ENCODE data around the gene MYH7.
"Not testable (repeated sequence)": the region's sequence is repeated elsewhere in the genome, so short reads cannot be mapped to it uniquely, and the experiment has no call there.

Gene MYH7

GRCh38 chr14:23430016-23430722, 5.3 kb downstream of the MYH7 start:
- no peak for DNase-seq (ENCODE audit: low read depth in 3 of 3)

- DNase-seq (ENCODE audit: low read depth in 3 of 3) = no peak
Measured at GRCh38 chr14:23428686-23429495, 6.6 kb downstream of the MYH7 start.

DNA sequence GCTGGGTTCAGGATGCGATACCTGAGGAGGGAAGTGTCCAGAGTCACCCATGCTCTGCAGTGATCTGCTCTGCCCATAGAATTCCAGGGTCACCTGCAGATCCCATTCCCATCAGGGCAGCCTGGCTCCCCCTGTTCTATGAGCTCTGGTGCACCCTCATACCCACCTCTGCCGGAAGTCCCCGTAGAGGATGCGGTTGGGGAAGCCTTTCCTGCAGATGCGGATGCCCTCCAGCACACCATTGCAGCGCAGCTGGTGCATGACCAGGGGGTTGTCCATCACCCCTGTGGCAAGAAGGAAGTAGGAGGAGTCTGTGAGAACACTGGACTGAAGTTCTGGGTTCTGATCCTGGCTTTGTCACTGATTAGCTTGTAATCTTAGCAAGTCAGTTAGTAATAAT, 9.7 kb downstream of the MYH7 start:
- not testable (repeated sequence) for DNase-seq (ENCODE audit: low read depth in 3 of 3)

DNA sequence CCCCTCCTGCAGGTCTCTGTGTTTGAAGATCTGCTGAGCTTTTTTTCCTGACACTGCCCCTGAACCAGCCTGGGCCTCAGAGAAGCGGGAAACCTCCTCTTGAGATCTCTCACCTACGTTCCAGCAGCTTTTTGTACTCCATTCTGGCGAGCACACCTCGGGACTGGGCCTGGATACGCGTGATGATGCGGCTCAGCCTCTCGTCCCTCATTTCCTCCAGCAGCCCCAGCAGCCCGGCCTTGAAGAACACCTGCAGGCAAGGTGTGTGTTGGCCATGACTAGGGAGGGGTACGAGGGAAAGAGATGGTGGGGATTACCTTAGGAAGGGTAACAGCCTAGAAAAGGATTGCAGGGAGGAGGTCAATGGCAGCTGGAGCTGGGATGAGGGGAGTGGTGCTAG, 10.3 kb downstream of the MYH7 start:
- DNase-seq (ENCODE audit: low read depth in 3 of 3) = no peak

DNA sequence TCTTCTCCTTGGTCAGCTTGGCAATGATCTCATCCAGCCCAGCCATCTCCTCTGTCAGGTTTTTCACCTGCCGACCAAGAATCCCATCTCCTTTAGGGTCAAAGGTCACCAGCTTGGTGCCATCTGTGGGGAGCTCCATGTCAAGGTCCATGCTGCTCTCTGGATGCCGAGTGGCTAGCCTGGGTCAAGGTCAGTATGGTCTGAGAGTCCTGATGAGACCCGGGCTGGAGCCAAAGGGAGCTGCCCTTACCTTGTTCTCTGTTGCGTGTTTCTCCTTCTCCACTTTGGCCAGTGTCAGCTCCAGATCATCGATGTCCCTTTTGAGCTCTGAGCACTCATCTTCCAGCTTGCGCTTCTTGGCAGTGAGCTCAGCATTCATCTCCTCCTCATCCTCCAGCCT, 11.8 kb downstream of the MYH7 start:
- DNase-seq (ENCODE audit: low read depth in 3 of 3) = no peak

DNA sequence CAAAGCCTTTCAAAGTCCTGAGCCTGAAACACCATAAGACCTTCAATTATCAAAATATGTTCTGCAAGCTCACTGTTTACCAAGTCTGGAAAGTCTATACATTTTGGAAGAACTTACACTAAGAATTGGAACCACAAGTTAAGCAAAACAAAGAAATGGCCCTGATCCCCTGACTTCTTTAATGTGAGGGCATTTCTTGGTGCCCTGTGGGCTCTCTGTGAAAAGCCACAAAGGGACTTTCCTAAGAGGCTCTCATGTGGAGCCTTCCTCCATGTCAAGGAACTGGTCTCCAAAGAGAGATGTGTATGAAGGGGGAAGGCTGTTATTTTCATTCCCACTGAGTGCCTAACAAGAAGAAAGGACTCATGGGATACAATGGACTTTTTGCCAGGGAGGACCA, 13.9 kb downstream of the MYH7 start:
- no peak for DNase-seq (ENCODE audit: low read depth in 3 of 3)

DNA sequence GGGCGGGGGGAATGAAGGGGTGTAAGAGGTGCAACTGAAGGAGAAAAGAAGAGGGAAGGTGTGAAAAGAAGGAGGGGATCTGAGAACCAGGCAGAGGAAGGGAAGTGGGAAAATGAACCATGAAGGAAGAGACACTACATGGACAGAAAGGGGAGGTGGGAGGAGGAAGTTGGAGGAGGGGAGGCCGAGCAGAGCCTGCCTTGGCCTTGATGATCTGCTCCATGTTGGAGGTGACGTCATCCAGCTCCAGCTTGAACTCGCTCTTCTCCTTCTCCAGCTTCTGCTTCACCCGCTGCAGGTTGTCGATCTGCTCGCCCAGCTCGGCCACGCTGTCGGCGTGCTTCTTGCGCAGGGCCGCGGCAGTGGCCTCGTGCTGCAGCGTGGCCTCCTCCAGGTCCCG, 15.8 kb downstream of the MYH7 start:
- DNase-seq (ENCODE audit: low read depth in 3 of 3) = not testable (repeated sequence)

GRCh38 chr14:23418021-23418420, 17.4 kb downstream of the MYH7 start:
- DNase-seq (ENCODE audit: low read depth in 3 of 3) = no peak

DNA sequence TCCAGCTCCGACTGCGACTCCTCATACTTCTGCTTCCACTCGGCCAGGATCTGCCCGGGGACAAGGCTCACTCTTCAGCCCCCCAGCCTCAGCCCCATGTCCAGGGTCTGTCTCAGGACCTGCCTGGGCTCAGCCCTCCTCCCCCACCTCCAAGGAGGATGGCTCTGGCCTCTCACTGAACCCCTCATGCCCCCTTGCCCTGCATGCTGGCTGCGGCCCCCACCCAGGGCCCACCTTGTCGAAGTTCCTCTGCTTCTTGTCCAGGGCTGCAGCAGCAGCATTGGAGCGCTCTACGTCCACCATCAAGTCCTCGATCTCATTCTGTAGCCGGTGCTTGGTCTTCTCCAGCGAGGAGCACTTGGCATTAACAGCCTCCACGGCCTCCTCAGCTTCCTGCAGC, 18.2 kb downstream of the MYH7 start:
- not testable (repeated sequence) for DNase-seq (ENCODE audit: low read depth in 3 of 3)

- no peak for DNase-seq (ENCODE audit: low read depth in 3 of 3)
Measured at GRCh38 chr14:23416801-23417200, 18.7 kb downstream of the MYH7 start.

DNA sequence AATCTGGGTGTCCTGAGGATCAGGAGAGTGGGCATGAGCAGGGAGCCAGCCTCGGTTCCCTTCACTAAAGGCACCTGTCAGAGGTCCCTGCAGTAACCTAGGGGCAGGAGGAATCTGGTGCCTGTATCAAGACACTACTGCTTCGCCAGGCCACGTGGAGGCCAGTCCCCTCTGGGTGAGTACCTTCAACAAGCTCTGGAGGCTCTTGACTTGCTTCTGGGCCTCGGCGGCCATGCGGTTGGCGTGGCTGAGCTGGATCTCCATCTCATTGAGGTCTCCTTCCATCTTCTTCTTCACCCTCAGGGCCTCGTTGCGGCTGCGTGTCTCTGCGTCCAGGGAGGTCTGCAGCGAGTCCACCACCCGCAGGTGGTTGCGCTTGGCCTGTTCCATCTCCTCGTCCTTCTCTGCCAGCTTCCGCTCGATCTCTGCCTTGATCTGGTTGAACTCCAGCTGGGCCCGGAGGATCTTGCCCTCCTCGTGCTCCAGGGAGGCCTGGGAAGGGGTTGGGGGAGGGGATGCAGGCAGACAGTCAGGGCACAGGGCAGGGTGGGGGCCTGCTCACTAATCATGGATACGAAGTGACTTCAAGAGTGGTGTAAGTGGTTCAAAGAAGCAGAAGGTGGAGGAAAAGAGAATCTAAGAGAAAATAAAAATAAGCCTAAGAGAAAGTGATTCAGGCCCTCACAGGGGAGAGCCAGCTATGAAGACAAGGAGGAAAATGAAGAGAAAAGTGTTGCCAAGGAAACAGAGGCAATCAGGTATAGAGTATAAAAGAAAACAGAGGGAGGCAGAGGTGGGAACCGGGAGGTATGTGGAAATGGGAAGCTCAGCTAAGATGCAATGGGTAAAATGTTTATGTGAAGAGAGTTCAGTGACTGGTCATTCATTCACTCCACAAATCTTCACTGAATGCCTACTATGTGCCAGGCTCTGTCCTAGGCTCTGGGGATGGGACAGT, 19.4 kb downstream of the MYH7 start:
- no peak for DNase-seq (ENCODE audit: low read depth in 3 of 3)

DNA sequence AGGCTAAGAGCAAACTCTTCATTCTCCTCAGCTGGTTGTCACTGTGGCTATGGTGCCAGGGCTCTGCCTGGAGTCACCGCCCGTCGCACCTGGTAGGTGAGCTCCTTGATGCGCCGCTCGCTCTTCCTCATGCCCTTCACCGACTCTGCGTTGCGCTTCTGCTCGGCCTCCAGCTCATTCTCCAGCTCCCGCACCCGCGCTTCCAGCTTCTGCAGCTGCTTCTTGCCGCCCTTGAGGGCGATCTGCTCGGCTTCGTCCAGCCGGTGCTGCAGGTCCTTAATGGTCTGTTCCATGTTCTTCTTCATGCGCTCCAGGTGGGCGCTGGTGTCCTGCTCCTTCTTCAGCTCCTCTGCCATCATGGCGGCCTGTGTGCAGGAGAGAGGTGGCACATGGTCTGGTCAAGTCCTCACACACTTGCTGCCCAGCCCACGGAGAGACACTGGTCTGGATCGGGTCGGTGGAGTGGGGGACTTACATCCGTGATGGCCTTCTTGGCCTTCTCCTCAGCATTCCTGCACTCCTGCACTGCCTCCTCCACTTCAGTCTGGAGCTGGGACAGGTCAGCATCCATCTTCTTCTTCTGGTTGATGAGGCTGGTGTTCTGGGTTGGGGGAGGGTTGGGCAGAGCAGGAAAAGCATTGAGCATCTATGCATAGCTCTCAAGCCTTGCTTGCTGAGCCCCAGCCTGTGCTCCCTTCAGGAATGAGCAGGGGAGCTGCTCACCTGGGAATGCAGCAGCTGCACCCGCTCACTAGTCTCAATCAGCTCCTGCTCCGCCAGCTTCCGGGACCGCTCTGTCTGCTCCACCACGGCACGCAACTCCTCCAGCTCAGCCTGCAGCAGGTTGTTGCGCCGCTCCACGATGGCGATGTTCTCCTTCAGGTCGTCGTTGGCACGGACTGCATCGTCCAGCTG, 20.3 kb downstream of the MYH7 start:
- no peak for DNase-seq (ENCODE audit: low read depth in 3 of 3)

DNA sequence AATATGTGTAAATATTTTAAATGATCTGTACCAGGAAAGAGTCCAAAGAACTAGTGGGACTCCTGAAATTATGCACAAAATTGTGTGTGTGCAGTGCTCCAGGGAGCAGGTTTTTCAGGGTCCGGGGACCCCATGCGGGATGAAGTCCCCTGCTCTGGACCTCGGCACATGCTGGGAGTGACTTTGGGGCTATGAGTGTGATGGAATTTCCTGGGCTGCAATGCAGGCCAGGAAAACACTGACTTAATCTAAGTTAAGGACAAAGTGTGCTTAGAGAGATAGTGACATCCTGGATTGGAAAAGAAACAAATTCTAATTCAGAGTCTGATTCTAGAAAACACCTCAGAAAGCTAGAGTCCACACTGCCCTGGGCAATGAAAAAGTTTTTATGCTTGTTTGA, 21.2 kb downstream of the MYH7 start:
- no peak for DNase-seq (ENCODE audit: low read depth in 3 of 3)

DNA sequence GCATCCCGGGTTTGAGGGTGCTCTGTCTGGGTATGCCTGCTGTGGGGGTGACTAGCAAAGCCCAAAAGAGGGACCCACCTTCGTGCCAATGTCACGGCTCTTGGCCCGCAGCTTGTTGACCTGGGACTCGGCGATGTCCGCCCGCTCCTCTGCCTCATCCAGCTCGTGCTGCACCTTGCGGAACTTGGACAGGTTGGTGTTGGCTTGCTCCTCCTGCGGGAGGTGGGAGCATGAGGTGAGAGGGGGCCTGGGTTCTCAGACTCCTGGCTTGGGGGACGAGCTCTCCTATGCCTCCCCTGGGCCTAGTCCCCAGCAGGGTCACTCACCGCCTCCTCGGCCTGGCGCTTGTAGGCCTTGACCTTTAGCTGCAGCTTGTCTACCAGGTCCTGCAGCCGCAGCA, 21.8 kb downstream of the MYH7 start:
- DNase-seq (ENCODE audit: low read depth in 3 of 3) = no peak

DNA sequence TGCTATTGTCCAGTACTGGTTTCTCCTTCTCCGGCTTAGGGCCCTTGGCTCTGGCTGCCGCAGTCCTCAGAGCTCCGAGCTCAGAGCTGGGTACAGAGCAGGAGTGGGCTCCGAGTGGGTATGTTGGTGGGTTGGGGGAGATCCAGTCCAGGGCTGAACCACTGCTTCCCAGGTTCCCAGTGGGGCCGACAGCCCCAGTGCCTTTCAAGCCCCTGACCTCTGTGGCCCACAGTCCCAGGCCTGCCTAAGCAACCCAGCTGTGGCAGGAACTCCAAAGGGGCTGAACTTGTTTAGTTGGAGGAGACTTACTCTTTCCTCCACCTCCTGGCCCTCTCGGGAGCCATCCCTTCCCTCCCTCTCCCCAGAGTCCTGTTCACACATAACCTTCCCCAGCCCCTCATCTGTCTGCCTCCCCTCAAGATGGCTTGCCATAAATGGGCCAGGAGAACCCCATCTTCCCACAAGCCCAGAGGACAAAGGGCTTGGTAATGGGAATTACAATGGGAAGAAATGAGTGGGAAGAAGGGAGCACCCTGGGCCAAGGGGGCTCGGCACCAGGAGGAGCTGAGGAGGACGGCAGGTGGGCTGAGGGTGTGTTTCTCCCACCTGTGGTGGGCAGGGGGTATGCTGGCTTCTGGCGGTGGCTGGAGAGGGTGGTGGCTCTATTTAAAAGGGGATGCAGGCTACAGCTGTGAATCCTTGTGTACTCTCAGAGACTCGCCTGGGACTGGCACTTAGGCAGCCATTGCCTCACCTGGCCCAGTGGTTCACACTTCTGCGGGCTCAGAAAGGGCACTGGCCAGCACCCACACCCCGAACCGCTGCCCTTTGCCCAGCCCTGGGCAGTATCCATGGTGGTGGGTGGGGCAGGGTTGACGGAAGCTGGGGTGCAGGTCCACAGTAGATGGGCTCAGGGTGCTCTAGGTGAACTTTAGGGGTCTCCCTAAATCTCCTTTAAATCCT, 23.6 kb downstream of the MYH7 start:
- no peak for DNase-seq (ENCODE audit: low read depth in 3 of 3)

DNA sequence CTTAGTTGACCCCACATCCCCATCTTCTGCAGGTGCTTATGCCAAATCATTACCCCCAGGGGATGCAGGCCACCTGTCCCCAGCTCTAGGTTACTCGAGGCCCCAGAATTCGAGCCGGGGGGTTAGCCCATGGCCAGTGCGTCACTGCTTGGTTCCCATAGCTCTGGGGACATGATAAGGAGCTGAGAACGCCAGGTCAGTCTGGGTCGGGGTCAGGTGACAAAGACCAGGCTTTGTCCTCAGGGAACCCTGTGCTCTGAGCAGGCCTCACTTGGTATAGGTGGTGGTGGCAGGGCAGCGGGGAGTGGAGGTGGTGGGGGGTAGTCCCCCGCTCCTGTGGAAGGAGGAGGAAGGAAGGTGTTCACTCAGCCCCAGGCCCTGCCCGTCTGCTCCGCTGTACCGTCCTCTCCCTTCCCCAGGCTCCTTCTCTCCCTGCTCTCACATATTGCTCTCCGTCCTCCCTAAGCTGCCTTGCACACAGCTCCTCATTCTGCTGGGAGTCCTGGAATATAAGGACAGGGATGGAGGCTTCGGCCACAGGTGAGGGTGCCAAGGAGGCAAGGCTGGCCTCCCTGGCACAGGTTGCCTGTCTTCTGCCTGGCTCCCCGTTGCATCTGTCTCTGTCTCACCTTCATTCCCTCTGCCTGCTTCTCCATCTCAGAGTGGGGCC, 25.4 kb downstream of the MYH7 start:
- DNase-seq (ENCODE audit: low read depth in 3 of 3) = no peak

- DNase-seq (ENCODE audit: low read depth in 3 of 3) = no peak
Measured at GRCh38 chr14:23409475-23409874, 26.0 kb downstream of the MYH7 start.

DNA sequence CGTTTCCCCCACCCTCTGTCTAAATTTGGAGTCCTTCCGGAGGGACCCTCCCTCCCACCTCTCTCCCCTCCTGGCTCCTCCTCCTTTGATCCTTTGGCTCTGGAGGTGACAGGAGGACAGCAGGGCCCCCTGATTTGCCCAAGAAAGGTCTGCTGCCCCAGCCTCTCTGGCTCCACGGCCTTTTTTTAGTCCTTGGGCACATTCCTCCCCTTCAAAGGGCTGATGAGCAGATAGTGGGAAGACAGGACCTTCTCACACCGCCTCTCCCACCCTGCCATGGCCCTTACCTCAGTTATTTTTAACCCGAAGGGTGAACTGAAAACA, 27.2 kb downstream of the MYH7 start:
- DNase-seq (ENCODE audit: low read depth in 3 of 3) = no peak

GRCh38 chr14:23407516-23408306, 27.7 kb downstream of the MYH7 start, which contains the start of gene MYH6:
TSS of gene MYH6 (minus strand) at chr14:23408273. CDS start at chr14:23407223, 1,050 bp downstream.
- DNase-seq (ENCODE audit: low read depth in 3 of 3) = no peak
